B cell (primary cell): ENCODE results near the gene RDM1. TPM values are rescaled to one million over a fixed set of nuclear protein-coding genes. Genes with fewer than 3 reads are reported as not detected.

Source experiments
- ATAC-seq: fragments of 200-7000 bp; cut with Tn5 transposase; one replicate; pipeline ENCODE4 v1.10.0; 2021; ENCODE audit warnings: low read depth, mild to moderate bottlenecking, moderate number of reproducible peaks, moderate library complexity
- CTCF ChIA-PET: fragments of 350-600 bp; sonication (Branson Sonifier 250); formaldehyde crosslinking; loops from one replicate; lab custom pipeline; 2021; ENCODE audit warnings: antibody characterized with exemption, inconsistent platforms; lab: Charles Lee
- POLR2A ChIA-PET: fragments of 350-600 bp; sonication (Branson Sonifier 250); formaldehyde crosslinking; loops from one replicate; lab custom pipeline; 2021; ENCODE audit warnings: antibody characterized with exemption; lab: Charles Lee
- DNase-seq: peaks from one replicate; pipeline ENCODE4 v3.0.0; 2013
- H2AFZ ChIP-seq: 2 replicates; pipeline ENCODE4 v1.6.1; 2012; ENCODE audit warnings: mild to moderate bottlenecking, low read depth, low read length; ENCODE audit not compliant: insufficient read depth, poor library complexity, severe bottlenecking
- H3K27ac ChIP-seq, 2 donors: 1 replicate in 1 of 2; 2 replicates in 1 of 2; pipeline ENCODE4 v1.5.1; 2012 to 2013; ENCODE audit warnings: low read length in 2 of 2, mild to moderate bottlenecking in 2 of 2, moderate library complexity in 1 of 2
- H3K27me3 ChIP-seq, 4 experiments: fragments of 200-600 bp in 1 of 4; sonication (generic) in 1 of 4; replicated peaks in 1 of 4; 1 replicate in 2 of 4; 2 replicates in 2 of 4; pipeline versions ENCODE4 v1.6.1 to v1.7.0; 2013 to 2016; ENCODE audit warnings: low read length in 3 of 4, mild to moderate bottlenecking in 2 of 4, mixed read lengths in 1 of 4, moderate library complexity in 1 of 4; ENCODE audit not compliant: insufficient read depth in 4 of 4, control insufficient read depth in 3 of 4; ENCODE audit errors: control extremely low read depth in 1 of 4
- H3K36me3 ChIP-seq, 2 experiments: replicated peaks in 1 of 2; 1 replicate in 1 of 2; 2 replicates in 1 of 2; pipeline versions ENCODE4 v1.6.1 to v1.7.1; 2013; ENCODE audit warnings: low read length in 1 of 2; ENCODE audit not compliant: insufficient read depth in 2 of 2, control insufficient read depth in 1 of 2; ENCODE audit errors: control extremely low read depth in 1 of 2, extremely low read depth in 1 of 2
- H3K4me1 ChIP-seq, 2 donors: fragments of 200-600 bp in 1 of 2; sonication (generic) in 1 of 2; 1 replicate in 1 of 2; 2 replicates in 1 of 2; pipeline versions ENCODE4 v1.5.1 to v1.6.1; 2013 to 2017; ENCODE audit warnings: low read length in 2 of 2; ENCODE audit not compliant: control insufficient read depth in 2 of 2, insufficient read depth in 2 of 2
- H3K4me2 ChIP-seq: replicated peaks from 2 replicates; pipeline ENCODE3; 2012; ENCODE audit warnings: mild to moderate bottlenecking, low read depth, low read length; ENCODE audit not compliant: poor library complexity, severe bottlenecking
- H3K4me3 ChIP-seq, 5 experiments: fragments of 200-600 bp in 1 of 5; sonication (generic) in 1 of 5; 1 replicate in 3 of 5; 2 replicates in 2 of 5; pipeline versions ENCODE4 v1.5.1 to v1.7.0; 2011 to 2016; ENCODE audit warnings: low read length in 4 of 5, mild to moderate bottlenecking in 4 of 5, low read depth in 2 of 5, control low read depth in 1 of 5, moderate library complexity in 1 of 5; ENCODE audit not compliant: insufficient read depth in 1 of 5; ENCODE audit errors: control extremely low read depth in 1 of 5, extremely low read depth in 1 of 5
- H3K79me2 ChIP-seq: fragments of 200-600 bp; sonication (generic); one replicate; pipeline ENCODE4 v1.6.0; 2016; ENCODE audit warnings: low read length; ENCODE audit not compliant: control insufficient read depth, insufficient read depth
- H3K9ac ChIP-seq: fragments of 200-600 bp; sonication (generic); 2 replicates; pipeline ENCODE4 v1.6.1; 2017; ENCODE audit warnings: mild to moderate bottlenecking, low read length, moderate library complexity
- H3K9me3 ChIP-seq, 3 donors: one replicate each; pipeline versions ENCODE4 v1.6.1 to v1.7.1; 2013; ENCODE audit warnings: low read length in 2 of 3; ENCODE audit not compliant: control insufficient read depth in 2 of 3, insufficient read depth in 1 of 3; ENCODE audit errors: control extremely low read depth in 1 of 3
- H4K20me1 ChIP-seq: 2 replicates; pipeline ENCODE4 v1.6.0; 2012; ENCODE audit warnings: mild to moderate bottlenecking, low read length; ENCODE audit not compliant: insufficient read depth, control insufficient read depth, poor library complexity, severe bottlenecking
- H3K27ac Mint-ChIP-seq: one replicate; pipeline ENCODE4 v1.8.0; 2021; ENCODE audit warnings: mixed read lengths
- H3K27me3 Mint-ChIP-seq: one replicate; pipeline ENCODE4 v1.8.0; 2021; ENCODE audit warnings: mixed read lengths
- H3K4me1 Mint-ChIP-seq: one replicate; pipeline ENCODE4 v1.8.0; 2021; ENCODE audit warnings: mixed read lengths
- H3K4me3 Mint-ChIP-seq: one replicate; pipeline ENCODE4 v1.8.0; 2021; ENCODE audit warnings: mixed read lengths
- H3K9me3 Mint-ChIP-seq: one replicate; pipeline ENCODE4 v1.8.0; 2022; ENCODE audit warnings: mixed read lengths; ENCODE audit not compliant: insufficient read depth
- EZH2 ChIP-seq: IDR thresholded peaks from 2 replicates; pipeline ENCODE4 v1.6.1; 2012; ENCODE audit warnings: borderline replicate concordance, low read depth, mild to moderate bottlenecking, moderate library complexity, low read length; ENCODE audit not compliant: insufficient read depth, poor library complexity, severe bottlenecking
- WGBS: methylation state at CpG from one replicate; pipeline ENCODE4 v1.1.5; 2013; ENCODE audit warnings: missing lambda C conversion rate; ENCODE audit not compliant: insufficient coverage; 5-methylcytosine and 5-hydroxymethylcytosine counted together
- intact Hi-C: fragments of 100-400 bp; cut with micrococcal nuclease; formaldehyde crosslinking; loops from one replicate; pipeline ENCODE4 v1.10.0; 2022
- polyA plus RNA-seq: library from polyadenylated mRNA; depleted of rRNA; stranded (reverse); fragments of >200 nt; gene quantifications from 2 replicates; pipeline ENCODE4 v1.2.3, GENCODE V29; 2012
- total RNA-seq, 2 donors: library from RNA; stranded (reverse); fragments of 120-200 nt in 1 of 2; gene quantifications; 1 replicate in 1 of 2; 2 replicates in 1 of 2; pipeline versions ENCODE4 v1.2.3 to v1.2.4, GENCODE V29; 2013 to 2022
- TF ChIP-seq, protein P1 (sequence below): fragments of 200-600 bp; IDR thresholded peaks from one replicate; pipeline ENCODE4 v1.8.0; 2022; ENCODE audit warnings: antibody characterized with exemption, mild to moderate bottlenecking

RDM1 gene
- total and polyA plus RNA-seq, 2 donors (not counting 1 experiment from before 2014, with no cell fraction given) = not detected

- H3K27ac Mint-ChIP-seq = no peak overlapping the region
- Histone ChIP-seq H3K4me1 (peaks cover 11 to 12% of the 10 kb centered on the region in 2 donors), H3K4me3 (no peak overlapping the region), H3K27ac (no peak overlapping the region), H4K20me1 (no peaks in the 10 kb centered on the region), H3K36me3 (no peaks in the 10 kb centered on the region), H3K4me2 (no peak overlapping the region), H3K79me2 (no peaks in the 10 kb centered on the region), H3K9me3 (no peaks in the 10 kb centered on the region), H2AFZ (no peak overlapping the region), H3K27me3 (peaks cover 0 to 6% (median 2%) of the 10 kb centered on the region in 4 experiments), H3K9ac (no peak overlapping the region)
- DNase-seq = no peak
- ATAC-seq = no peak
- H3K27me3 Mint-ChIP-seq = peaks cover 8% of the 10 kb centered on the region
- POLR2A ChIA-PET = no interaction called here
- no peaks in the 10 kb centered on the region for H3K9me3 Mint-ChIP-seq
- CTCF ChIA-PET = no interaction called here
- H3K4me3 Mint-ChIP-seq = no peak overlapping the region
- no peak for TF ChIP-seq EZH2
- TF ChIP-seq, protein P1, sequence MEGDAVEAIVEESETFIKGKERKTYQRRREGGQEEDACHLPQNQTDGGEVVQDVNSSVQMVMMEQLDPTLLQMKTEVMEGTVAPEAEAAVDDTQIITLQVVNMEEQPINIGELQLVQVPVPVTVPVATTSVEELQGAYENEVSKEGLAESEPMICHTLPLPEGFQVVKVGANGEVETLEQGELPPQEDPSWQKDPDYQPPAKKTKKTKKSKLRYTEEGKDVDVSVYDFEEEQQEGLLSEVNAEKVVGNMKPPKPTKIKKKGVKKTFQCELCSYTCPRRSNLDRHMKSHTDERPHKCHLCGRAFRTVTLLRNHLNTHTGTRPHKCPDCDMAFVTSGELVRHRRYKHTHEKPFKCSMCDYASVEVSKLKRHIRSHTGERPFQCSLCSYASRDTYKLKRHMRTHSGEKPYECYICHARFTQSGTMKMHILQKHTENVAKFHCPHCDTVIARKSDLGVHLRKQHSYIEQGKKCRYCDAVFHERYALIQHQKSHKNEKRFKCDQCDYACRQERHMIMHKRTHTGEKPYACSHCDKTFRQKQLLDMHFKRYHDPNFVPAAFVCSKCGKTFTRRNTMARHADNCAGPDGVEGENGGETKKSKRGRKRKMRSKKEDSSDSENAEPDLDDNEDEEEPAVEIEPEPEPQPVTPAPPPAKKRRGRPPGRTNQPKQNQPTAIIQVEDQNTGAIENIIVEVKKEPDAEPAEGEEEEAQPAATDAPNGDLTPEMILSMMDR = no peak
- intact Hi-C loops = no loop called here
- H3K4me1 Mint-ChIP-seq = peaks cover 11% of the 10 kb centered on the region
Measured at GRCh38 chr17:35932586-35932985, 2.0 kb upstream of the RDM1 start.

GRCh38 chr17:35931794-35932425 lies 1.3 kb upstream of the RDM1 start:
- ChIA-PET POLR2A (no interaction called here), CTCF (interaction anchor here (1.1 kb wide), 1 partner anchor 142 kb away, joined by 3 read pairs; no protein-coding TSS in a partner anchor)
- H3K27ac ChIP-seq = no peak overlapping the region
- no peaks in the 10 kb centered on the region for H3K79me2 ChIP-seq
- no peaks in the 10 kb centered on the region for H4K20me1 ChIP-seq
- no peak for ATAC-seq
- no peaks in the 10 kb centered on the region for H3K36me3 ChIP-seq
- peaks cover 11% of the 10 kb centered on the region for H3K4me1 Mint-ChIP-seq
- peaks cover 0 to 6% (median 2%) of the 10 kb centered on the region in 4 experiments for H3K27me3 ChIP-seq
- no peak overlapping the region for H3K4me3 ChIP-seq
- H3K4me2 ChIP-seq = no peak overlapping the region
- H3K9me3 Mint-ChIP-seq = no peaks in the 10 kb centered on the region
- no peak overlapping the region for H3K9ac ChIP-seq
- WGBS = 100% methylated on average over 3 of the region's 6 CpGs
- TF ChIP-seq EZH2 = no peak
- TF ChIP-seq, protein P1 = no peak
- intact Hi-C loops = no loop called here
- peaks cover 8% of the 10 kb centered on the region for H3K27me3 Mint-ChIP-seq
- DNase-seq = no peak
- H3K4me3 Mint-ChIP-seq = no peak overlapping the region
- H3K9me3 ChIP-seq = no peaks in the 10 kb centered on the region
- no peak overlapping the region for H2AFZ ChIP-seq
- peaks cover 11 to 12% of the 10 kb centered on the region in 2 donors for H3K4me1 ChIP-seq
- no peak overlapping the region for H3K27ac Mint-ChIP-seq
